ENCODE data around the gene NKX2-4. TPM values are rescaled to one million over a fixed set of nuclear protein-coding genes. Genes with fewer than 3 reads are reported as not detected.

The NKX2-4 gene
- total RNA-seq = not detected

DNA sequence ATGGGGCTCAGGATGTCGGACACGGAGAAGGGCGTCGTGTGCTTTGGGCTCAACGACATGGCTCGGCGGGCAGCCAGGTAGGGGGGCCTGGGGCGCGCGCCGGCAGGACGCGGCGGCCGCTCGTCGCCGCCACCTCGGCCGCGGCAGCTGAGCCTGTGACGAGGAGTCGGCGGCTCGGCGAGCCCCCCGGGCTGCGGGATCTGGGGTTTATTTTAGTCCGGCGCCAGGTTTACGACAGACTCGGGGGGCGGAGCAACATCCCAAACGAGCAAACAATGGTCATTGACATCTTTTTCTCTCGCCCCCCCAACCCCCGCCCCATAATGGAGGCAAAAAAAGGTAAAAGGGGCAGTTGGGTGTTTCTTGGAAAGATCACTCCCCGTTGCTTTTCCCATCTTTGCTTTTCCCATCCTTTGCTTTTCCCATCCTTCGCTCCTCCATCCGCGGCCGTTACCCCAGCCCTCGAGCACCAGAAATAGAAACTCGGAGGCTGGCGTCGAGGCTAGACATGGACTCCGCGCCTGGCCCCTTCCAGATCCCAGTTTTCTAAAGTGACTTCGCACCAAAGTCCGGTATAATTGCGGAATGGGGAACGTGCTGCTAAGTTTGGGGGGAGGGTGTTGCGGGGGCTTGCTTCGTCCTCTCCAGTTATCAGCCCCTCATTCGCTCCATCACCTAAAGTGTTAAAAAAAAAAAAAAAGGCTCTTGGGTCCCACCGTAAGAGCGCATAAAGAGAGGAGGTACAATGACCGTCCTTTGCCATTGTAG is at the start of gene NKX2-4:
Gene NKX2-4 (minus strand): TSS at position 186 of the 768 bp plus-strand sequence. CDS start 127 bp downstream, at position 59.

Other genes with a start within 250 kb of the NKX2-4 start
- gene XRN2, start 94.2 kb downstream of the NKX2-4 start, total RNA-seq = 10 to 100 TPM; 72.6 to 73.7 TPM
- not detected for gene NKX2-2, start 116.5 kb upstream of the NKX2-4 start, total RNA-seq

Data from activated naive CD4-positive, alpha-beta T cell treated with anti-CD3 and anti-CD28 coated beads, Interleukin-2, amount 10 ng/mL, durations not matched to agents 5 hours and 36 hours (primary cell).